Skeletal muscle satellite cell (primary cell): ENCODE measurements around the gene TRANK1.

Source experiments
- H3K27me3 ChIP-seq: 2 replicates; pipeline ENCODE4 v1.7.0; 2013; ENCODE audit warnings: low read length; ENCODE audit not compliant: control insufficient read depth, insufficient read depth
- H3K36me3 ChIP-seq: 2 replicates; pipeline ENCODE4 v1.7.0; 2013; ENCODE audit warnings: mild to moderate bottlenecking, control low read depth, low read length; ENCODE audit not compliant: insufficient read depth
- H3K4me1 ChIP-seq: 2 replicates; pipeline ENCODE4 v1.7.0; 2013; ENCODE audit warnings: low read length; ENCODE audit not compliant: control insufficient read depth, insufficient read depth
- H3K4me2 ChIP-seq: 2 replicates; pipeline ENCODE4 v1.7.0; 2013; ENCODE audit warnings: mild to moderate bottlenecking, low read length
- H3K4me3 ChIP-seq: 2 replicates; pipeline ENCODE4 v1.7.0; 2013; ENCODE audit warnings: low read length
- H3K9ac ChIP-seq: 2 replicates; pipeline ENCODE4 v1.7.0; 2013; ENCODE audit warnings: mild to moderate bottlenecking, low read depth, low read length, moderate library complexity
- H3K9me3 ChIP-seq: replicated peaks from 2 replicates; pipeline ENCODE4 v1.7.0; 2013; ENCODE audit warnings: mild to moderate bottlenecking, control low read depth, low read length

Gene TRANK1

DNA sequence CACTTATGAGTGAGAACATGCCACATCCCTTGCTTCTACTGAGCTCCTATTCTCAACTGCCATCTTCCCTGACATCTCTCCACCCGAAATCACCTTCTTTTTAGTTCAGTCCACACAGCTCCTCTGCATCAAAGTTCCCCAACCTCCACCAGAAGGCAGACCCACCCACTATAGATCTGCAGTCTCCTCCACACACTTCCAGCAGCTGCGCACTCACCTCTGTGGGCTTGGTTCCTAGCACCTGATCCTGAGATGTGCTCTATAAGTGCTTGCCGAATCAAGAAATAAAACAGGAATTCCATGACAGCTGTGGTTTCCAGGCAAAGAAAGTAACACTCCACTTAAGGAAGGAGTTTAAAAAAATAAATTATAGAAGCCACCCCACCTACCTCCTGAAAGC is 85.4 kb downstream of the TRANK1 start:
- Histone ChIP-seq H3K4me1 (no peaks in the 10 kb centered on the region), H3K4me3 (no peak overlapping the region), H3K4me2 (no peak overlapping the region), H3K36me3 (no peaks in the 10 kb centered on the region), H3K9ac (no peak overlapping the region), H3K27me3 (no peaks in the 10 kb centered on the region), H3K9me3 (no peaks in the 10 kb centered on the region)

DNA sequence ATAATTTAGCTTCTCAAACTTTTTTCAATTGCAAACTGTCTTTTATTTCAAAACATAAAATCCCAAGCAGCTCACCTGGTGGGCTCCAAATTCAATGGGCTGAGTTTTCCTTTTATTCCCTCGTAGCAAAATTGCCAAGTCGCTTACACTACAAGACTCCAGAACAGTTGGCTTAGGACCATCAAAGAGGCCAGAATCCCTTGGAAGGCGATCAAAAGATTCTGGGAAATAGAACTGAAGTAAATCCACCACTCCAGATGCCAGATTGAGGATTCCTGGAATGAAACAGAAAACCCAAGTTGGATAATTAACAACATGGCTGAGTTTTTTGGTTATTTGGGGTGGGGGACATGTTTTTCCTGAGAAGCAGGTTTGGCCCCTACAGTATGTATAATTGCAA is 92.8 kb downstream of the TRANK1 start:
- H3K36me3 ChIP-seq = no peaks in the 10 kb centered on the region
- H3K9me3 ChIP-seq = no peaks in the 10 kb centered on the region
- no peak overlapping the region for H3K4me3 ChIP-seq
- no peaks in the 10 kb centered on the region for H3K27me3 ChIP-seq
- H3K4me1 ChIP-seq = no peaks in the 10 kb centered on the region
- no peak overlapping the region for H3K9ac ChIP-seq
- H3K4me2 ChIP-seq = no peak overlapping the region

DNA sequence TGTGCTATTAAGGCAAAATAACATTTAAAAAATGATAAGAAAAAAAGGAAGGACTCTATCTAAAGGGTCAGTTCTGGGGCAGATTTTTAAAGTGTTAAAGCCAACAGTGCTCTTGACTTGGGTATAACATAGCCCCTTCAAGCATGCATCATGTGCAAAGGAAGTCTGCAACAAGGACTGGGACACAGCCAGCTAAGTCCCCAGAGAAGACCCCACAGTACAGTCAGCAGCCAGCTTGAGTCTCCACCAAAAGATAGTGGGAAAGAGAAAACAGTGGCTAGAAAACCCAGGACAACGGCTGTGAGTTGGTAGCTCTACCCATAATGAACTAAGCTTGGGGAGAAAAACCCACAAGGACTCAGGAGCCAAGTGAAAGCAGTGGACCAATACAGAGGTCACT is 94.1 kb downstream of the TRANK1 start:
- Histone ChIP-seq H3K4me3 (no peak overlapping the region), H3K27me3 (no peaks in the 10 kb centered on the region), H3K4me2 (no peak overlapping the region), H3K4me1 (no peaks in the 10 kb centered on the region), H3K9me3 (no peaks in the 10 kb centered on the region), H3K9ac (no peak overlapping the region), H3K36me3 (no peaks in the 10 kb centered on the region)

DNA sequence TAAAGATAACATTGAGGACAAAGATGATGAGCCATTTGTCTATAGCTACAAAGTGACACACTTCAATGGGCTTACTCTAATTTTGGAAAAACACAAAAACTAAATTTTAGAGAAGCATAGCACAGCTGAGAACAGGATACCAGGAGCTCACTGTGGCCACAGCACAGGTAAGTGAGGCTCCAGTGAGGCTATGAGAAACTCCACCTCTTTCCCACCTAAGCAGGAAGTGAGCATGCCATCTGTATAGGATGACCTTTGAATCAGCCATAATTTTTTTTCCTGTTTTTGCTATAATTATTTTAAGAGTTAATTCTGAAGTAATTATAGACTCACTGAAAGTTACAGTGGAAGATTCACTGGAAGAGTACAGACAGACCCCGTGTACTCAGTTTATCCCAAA is 98.4 kb downstream of the TRANK1 start:
- Histone ChIP-seq H3K27me3 (no peaks in the 10 kb centered on the region), H3K4me1 (no peaks in the 10 kb centered on the region), H3K9me3 (no peaks in the 10 kb centered on the region), H3K36me3 (no peaks in the 10 kb centered on the region), H3K9ac (no peak overlapping the region), H3K4me2 (no peak overlapping the region), H3K4me3 (no peak overlapping the region)

DNA sequence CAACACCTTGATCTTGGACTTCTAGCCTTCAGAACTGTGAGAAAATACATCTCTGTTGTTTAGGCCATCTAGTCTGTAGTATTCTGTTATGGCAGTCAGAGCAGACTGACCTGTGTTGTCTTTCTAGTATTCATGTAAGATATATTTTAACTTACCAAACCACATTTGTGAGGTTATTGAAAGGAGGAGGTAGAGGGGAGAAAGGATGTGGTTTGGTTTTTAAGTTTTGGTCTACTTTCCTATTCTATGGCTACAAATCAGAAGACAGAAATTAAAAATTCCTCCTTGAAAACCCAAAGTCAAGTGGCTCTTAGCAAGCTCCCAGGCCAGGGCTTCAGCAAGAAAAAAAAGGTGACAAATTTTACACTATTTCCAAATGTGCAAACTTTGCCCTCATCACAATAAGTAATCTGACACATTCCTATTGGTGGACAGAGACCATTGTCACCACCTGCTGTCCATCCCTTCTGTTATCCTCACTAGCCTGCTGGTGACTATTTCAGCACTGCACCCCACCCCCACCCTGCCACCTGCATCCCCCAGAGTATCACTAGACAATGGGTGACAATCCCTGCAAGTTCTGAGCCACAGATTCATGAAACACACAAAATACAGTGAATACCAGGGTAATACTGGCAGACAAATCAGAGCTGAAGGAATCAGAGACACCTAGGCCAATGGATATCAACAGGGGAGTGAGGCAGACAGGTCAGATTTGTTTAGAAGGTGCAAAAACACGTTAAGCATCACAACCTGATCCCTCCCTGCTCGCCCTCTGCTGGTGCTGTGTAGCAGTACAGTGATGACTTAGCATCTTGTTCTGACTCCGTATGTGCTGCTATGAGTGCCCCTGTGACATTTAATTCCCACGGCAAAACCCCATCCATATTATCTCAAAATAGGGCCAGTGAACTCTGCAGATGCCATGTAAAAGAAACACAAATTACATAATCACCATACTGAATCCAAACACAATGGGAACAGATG is 101.5 kb downstream of the TRANK1 start:
- Histone ChIP-seq H3K36me3 (no peaks in the 10 kb centered on the region), H3K4me3 (no peak overlapping the region), H3K9me3 (no peaks in the 10 kb centered on the region), H3K9ac (no peak overlapping the region), H3K27me3 (no peaks in the 10 kb centered on the region), H3K4me2 (no peak overlapping the region), H3K4me1 (no peaks in the 10 kb centered on the region)

DNA sequence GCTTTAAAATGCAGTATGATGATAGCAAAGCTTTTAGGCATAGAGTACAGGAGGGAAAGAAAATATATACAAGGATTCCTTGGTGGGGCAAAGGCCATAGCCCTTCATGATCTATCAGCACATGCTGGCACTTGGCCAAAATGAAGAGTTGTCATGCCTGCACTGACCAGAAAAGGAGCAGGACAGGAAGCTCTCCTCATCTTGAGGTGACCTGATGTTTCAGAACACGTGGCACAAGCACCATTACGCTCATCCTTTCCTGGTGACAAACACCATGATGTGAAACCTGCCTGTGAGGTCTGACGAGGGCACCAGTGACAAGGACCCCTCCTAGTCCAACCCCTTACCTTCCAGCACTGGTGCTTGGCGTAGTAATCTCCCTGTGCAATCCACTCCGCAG is 102.6 kb downstream of the TRANK1 start:
- no peaks in the 10 kb centered on the region for H3K9me3 ChIP-seq
- H3K27me3 ChIP-seq = no peaks in the 10 kb centered on the region
- H3K36me3 ChIP-seq = no peaks in the 10 kb centered on the region
- no peaks in the 10 kb centered on the region for H3K4me1 ChIP-seq
- no peak overlapping the region for H3K9ac ChIP-seq
- H3K4me2 ChIP-seq = no peak overlapping the region
- no peak overlapping the region for H3K4me3 ChIP-seq

DNA sequence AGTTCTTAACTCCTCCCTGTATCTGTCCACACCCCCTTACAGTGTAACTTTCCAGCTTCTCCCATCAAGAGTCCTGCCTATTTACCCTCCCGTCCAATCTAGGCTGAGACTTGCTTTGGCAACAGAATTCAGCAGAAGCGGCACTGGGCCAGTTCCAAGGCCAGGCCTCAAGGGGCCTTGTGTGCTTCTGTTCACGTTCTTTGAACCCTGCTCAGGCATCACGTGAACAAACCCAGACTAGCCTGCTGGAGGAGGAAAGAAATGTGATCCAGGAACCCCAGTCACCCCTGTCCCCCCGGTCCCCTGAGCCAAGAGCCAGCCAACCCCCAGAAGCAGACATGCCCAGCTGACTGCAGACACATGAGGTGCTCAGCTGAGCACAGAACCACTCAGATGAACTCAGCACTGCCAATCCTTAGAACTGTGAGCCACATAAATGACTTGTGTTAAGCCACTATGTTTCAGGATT is 104.4 kb downstream of the TRANK1 start:
- Histone ChIP-seq H3K27me3 (no peaks in the 10 kb centered on the region), H3K4me2 (no peak overlapping the region), H3K9ac (no peak overlapping the region), H3K4me1 (no peaks in the 10 kb centered on the region), H3K4me3 (no peak overlapping the region), H3K9me3 (no peaks in the 10 kb centered on the region), H3K36me3 (no peaks in the 10 kb centered on the region)

DNA sequence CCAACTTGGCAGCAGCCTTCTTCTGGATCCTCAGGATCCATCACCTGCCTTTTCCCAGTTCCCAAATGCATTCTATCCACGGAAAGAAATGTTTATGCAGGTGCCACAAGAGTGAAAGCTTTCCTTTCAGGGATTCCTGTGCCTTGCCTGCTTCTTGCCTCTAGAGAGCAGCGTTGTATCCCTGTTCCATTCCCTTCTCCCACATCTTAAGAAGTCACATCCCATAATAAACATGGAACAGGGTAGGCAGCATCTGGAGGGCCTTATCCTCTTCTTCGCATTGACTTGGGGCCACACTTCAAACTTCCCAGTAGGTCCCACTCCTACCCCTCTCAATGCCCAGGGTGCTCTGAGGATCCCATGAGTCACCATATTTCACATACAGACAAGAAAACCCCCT is 107.8 kb downstream of the TRANK1 start:
- Histone ChIP-seq H3K9ac (no peak overlapping the region), H3K36me3 (no peaks in the 10 kb centered on the region), H3K9me3 (no peaks in the 10 kb centered on the region), H3K4me1 (no peaks in the 10 kb centered on the region), H3K4me3 (no peak overlapping the region), H3K27me3 (no peaks in the 10 kb centered on the region), H3K4me2 (no peak overlapping the region)

GRCh38 chr3:36833160-36833814 is 111.6 kb downstream of the TRANK1 start:
- Histone ChIP-seq H3K9ac (no peak overlapping the region), H3K27me3 (no peaks in the 10 kb centered on the region), H3K4me1 (no peaks in the 10 kb centered on the region), H3K36me3 (no peaks in the 10 kb centered on the region), H3K9me3 (no peaks in the 10 kb centered on the region), H3K4me3 (no peak overlapping the region), H3K4me2 (no peak overlapping the region)

GRCh38 chr3:36832406-36832805 is 112.4 kb downstream of the TRANK1 start:
- no peaks in the 10 kb centered on the region for H3K27me3 ChIP-seq
- no peak overlapping the region for H3K4me2 ChIP-seq
- H3K9ac ChIP-seq = no peak overlapping the region
- no peak overlapping the region for H3K4me3 ChIP-seq
- no peaks in the 10 kb centered on the region for H3K36me3 ChIP-seq
- no peaks in the 10 kb centered on the region for H3K4me1 ChIP-seq
- H3K9me3 ChIP-seq = no peaks in the 10 kb centered on the region

- Histone ChIP-seq H3K4me3 (no peak overlapping the region), H3K36me3 (no peaks in the 10 kb centered on the region)
Measured at GRCh38 chr3:36827133-36827532, 117.7 kb downstream of the TRANK1 start.

More at GRCh38 chr3:36827133-36827532, 117.7 kb downstream of the TRANK1 start:
- H3K4me1 ChIP-seq = no peaks in the 10 kb centered on the region
- no peaks in the 10 kb centered on the region for H3K27me3 ChIP-seq
- no peak overlapping the region for H3K4me2 ChIP-seq
- no peak overlapping the region for H3K9ac ChIP-seq
- no peaks in the 10 kb centered on the region for H3K9me3 ChIP-seq
